ENCODE data around the gene BBOF1. TPM values are rescaled to one million over a fixed set of nuclear protein-coding genes. Genes with fewer than 3 reads are reported as not detected.

BBOF1 gene
- polyA plus RNA-seq, 2 of the 4 experiments (the other 2 are of a cell fraction): 4.9 to 5.8 TPM

- TF ChIP-seq ZSCAN20 (CRISPR knock-in tag; IDR thresholded peaks at IDR 0.05): no peak
- TF ChIP-seq HEYL (CRISPR knock-in tag; IDR thresholded peaks at IDR 0.05): no peak
- TF ChIP-seq CTCF (IDR thresholded peaks at IDR 0.05): no peak
- no peak for TF ChIP-seq HES2 (IDR thresholded peaks at IDR 0.05)
- no peak for TF ChIP-seq PHF8 (IDR thresholded peaks at IDR 0.05; ENCODE audit: borderline replicate concordance, low read depth)
- no peak for TF ChIP-seq CEBPB (IDR thresholded peaks at IDR 0.05)
- TF ChIP-seq E2F6 (IDR thresholded peaks at IDR 0.05; ENCODE audit: borderline replicate concordance, low read depth): no peak
Measured at GRCh38 chr14:74045522-74045921, 26.4 kb downstream of the BBOF1 start (continued).

GRCh38 chr14:74048281-74048680 lies 29.1 kb downstream of the BBOF1 start:
- ATAC-seq: peak; percentile 19 to 75; a peak in 4 of 6 replicates
- ChIA-PET POLR2A (no interaction called here), CTCF (interaction anchor here (0.6 to 1.2 kb wide), 3 partner anchors 9 to 113 kb away, joined by 3 read pairs; no protein-coding TSS in a partner anchor)
- no peak for FAIRE-seq
- H3K9me3 ChIP-seq: no peaks in the 10 kb centered on the region
- H3K4me3 ChIP-seq: no peak overlapping the region
- DNase-seq (ENCODE audit: low read depth in 1 of 2, low spot score in 1 of 2): peak; percentile 24 to 49
- H3K27ac ChIP-seq: no peak overlapping the region
- H3K4me1 ChIP-seq: peaks cover 4% of the 10 kb centered on the region; the same call in 1 of the 3 replicates
- WGBS (ENCODE audit: missing lambda C conversion rate): 11% methylated on average over 3 of the region's 3 CpGs
- TF ChIP-seq TFCP2L1 (CRISPR knock-in tag; IDR thresholded peaks at IDR 0.05) (no peak), ZNF302 (CRISPR knock-in tag; IDR thresholded peaks at IDR 0.05) (no peak), RARB (CRISPR knock-in tag; IDR thresholded peaks at IDR 0.05) (no peak), KDM5A (IDR thresholded peaks at IDR 0.05) (no peak), PHF8 (IDR thresholded peaks at IDR 0.05; ENCODE audit: borderline replicate concordance, low read depth) (no peak), CBX8 (IDR thresholded peaks at IDR 0.05) (no peak), ZSCAN20 (CRISPR knock-in tag; IDR thresholded peaks at IDR 0.05) (no peak), HMGXB4 (CRISPR knock-in tag; IDR thresholded peaks at IDR 0.05; ENCODE audit: borderline replicate concordance) (no peak), HOXB13 (CRISPR knock-in tag; IDR thresholded peaks at IDR 0.05; ENCODE audit: low read depth) (no peak)
- 0 out of 3 replicates have a peak overlapping the region, but pooled peaks have one; percentile 14 for H3K4me2 ChIP-seq

- no peaks in the 10 kb centered on the region for H3K9me3 ChIP-seq
- TF ChIP-seq RCOR1 (IDR thresholded peaks at IDR 0.05; ENCODE audit: low read depth, low read length): no peak
- no peak for TF ChIP-seq KDM5A (IDR thresholded peaks at IDR 0.05)
- no peak for TF ChIP-seq HOXB13 (CRISPR knock-in tag; IDR thresholded peaks at IDR 0.05; ENCODE audit: low read depth)
- no peak for TF ChIP-seq HOXB5 (CRISPR knock-in tag; IDR thresholded peaks at IDR 0.05)
- no peak for TF ChIP-seq CEBPB (IDR thresholded peaks at IDR 0.05)
- no peak for TF ChIP-seq GATA3 (IDR thresholded peaks at IDR 0.05; ENCODE audit: borderline replicate concordance)
- TF ChIP-seq CBX8 (IDR thresholded peaks at IDR 0.05): no peak
- TF ChIP-seq RFX5 (IDR thresholded peaks at IDR 0.05): no peak
- no peak for TF ChIP-seq NFE2L2 (conservative IDR thresholded peaks at IDR 0.05; ENCODE audit: low read length)
- no peak for TF ChIP-seq HEYL (CRISPR knock-in tag; IDR thresholded peaks at IDR 0.05)
- no peak for TF ChIP-seq MAFK (IDR thresholded peaks at IDR 0.05; ENCODE audit: partially characterized antibody)
- no peak for TF ChIP-seq MAZ (IDR thresholded peaks at IDR 0.05; ENCODE audit: borderline replicate concordance, low read depth, low read length)
- no peak for TF ChIP-seq POLR2AphosphoS2 (conservative IDR thresholded peaks at IDR 0.05; ENCODE audit: low read length)
- no peak for TF ChIP-seq HDAC2 (IDR thresholded peaks at IDR 0.05)
- no peak for TF ChIP-seq ZFP36 (IDR thresholded peaks at IDR 0.05; ENCODE audit: borderline replicate concordance, partially characterized antibody)
- POLR2A ChIA-PET: no interaction called here
- WGBS (ENCODE audit: missing lambda C conversion rate): 68% methylated on average over 3 of the region's 3 CpGs
- no peak overlapping the region for H3K4me3 ChIP-seq
- FAIRE-seq: no peak
- H3K4me1 ChIP-seq: peaks cover 4% of the 10 kb centered on the region; the same call in 1 of the 3 replicates
- H3K27ac ChIP-seq: no peak overlapping the region
- H3K4me2 ChIP-seq: no peak overlapping the region
- no peak for DNase-seq (ENCODE audit: low read depth in 1 of 2, low spot score in 1 of 2)
- CTCF ChIA-PET: no interaction called here
- ATAC-seq: no peak
Measured at GRCh38 chr14:74049876-74050495, 30.8 kb downstream of the BBOF1 start.
